NCI-H510A treated with DMSO at 0.1 percent for 48 hours (cell line): Measurements from ENCODE around the gene PTPRM.

Experiments used
- DNase-seq: peaks from one replicate; lab custom pipeline; 2025; lab: John Stamatoyannopoulos, UW

PTPRM gene

GRCh38 chr18:7567474-7568425 lies 634 bp downstream of the PTPRM start:
- peak; percentile 15 for DNase-seq

- DNase-seq, result no peak
Measured at GRCh38 chr18:7568426-7568825, 1.3 kb downstream of the PTPRM start.

GRCh38 chr18:7571626-7572025 lies 4.5 kb downstream of the PTPRM start:
- no peak for DNase-seq

- no peak for DNase-seq
Measured at GRCh38 chr18:7572822-7573221, 5.7 kb downstream of the PTPRM start.

GRCh38 chr18:7575465-7576028 lies 8.4 kb downstream of the PTPRM start:
- no peak for DNase-seq

GRCh38 chr18:7576077-7576476 lies 9.0 kb downstream of the PTPRM start:
- DNase-seq, result no peak

- DNase-seq, result no peak
Measured at GRCh38 chr18:7576685-7577084, 9.6 kb downstream of the PTPRM start.

- no peak for DNase-seq
Measured at GRCh38 chr18:7577706-7578105, 10.6 kb downstream of the PTPRM start.

- DNase-seq, result no peak
Measured at GRCh38 chr18:7579176-7579917, 12.2 kb downstream of the PTPRM start.

GRCh38 chr18:7579918-7580542 lies 12.9 kb downstream of the PTPRM start:
- no peak for DNase-seq

- no peak for DNase-seq
Measured at GRCh38 chr18:7584646-7585275, 17.6 kb downstream of the PTPRM start.

- no peak for DNase-seq
Measured at GRCh38 chr18:7585276-7585670, 18.2 kb downstream of the PTPRM start.

GRCh38 chr18:7586379-7586778 lies 19.3 kb downstream of the PTPRM start:
- no peak for DNase-seq

- no peak for DNase-seq
Measured at GRCh38 chr18:7590826-7591560, 23.9 kb downstream of the PTPRM start.

- no peak for DNase-seq
Measured at GRCh38 chr18:7592305-7593071, 25.4 kb downstream of the PTPRM start.

GRCh38 chr18:7593218-7593819 lies 26.2 kb downstream of the PTPRM start:
- no peak for DNase-seq

- no peak for DNase-seq
Measured at GRCh38 chr18:7596147-7596546, 29.0 kb downstream of the PTPRM start.

- DNase-seq, result no peak
Measured at GRCh38 chr18:7597500-7597899, 30.4 kb downstream of the PTPRM start.

GRCh38 chr18:7598167-7599047 lies 31.3 kb downstream of the PTPRM start:
- DNase-seq, result no peak
